Fibroblast of mammary gland (primary cell): ENCODE measurements around the gene NINJ2.

Experiments
- DNase-seq: peaks from one replicate; pipeline ENCODE4 v3.0.0-alpha.2; 2010; ENCODE audit warnings: low read depth
- H3K4me3 ChIP-seq: 2 replicates; pipeline ENCODE4 v1.5.1; 2011; ENCODE audit warnings: low read depth, mild to moderate bottlenecking, low read length, moderate library complexity; ENCODE audit not compliant: control insufficient read depth
- CTCF ChIP-seq: conservative IDR thresholded peaks from 2 replicates; pipeline ENCODE4 v1.5.1; 2011; ENCODE audit warnings: low read depth, low read length, inconsistent platforms; ENCODE audit not compliant: control insufficient read depth, insufficient read depth

NINJ2 gene

GRCh38 chr12:625998-626397, 37.2 kb downstream of the NINJ2 start:
- H3K4me3 ChIP-seq, result no peak overlapping the region
- no peak for TF ChIP-seq CTCF
- no peak for DNase-seq

- no peak overlapping the region for H3K4me3 ChIP-seq
- no peak for DNase-seq
- TF ChIP-seq CTCF, result no peak
These were observed 39.3 kb downstream of the NINJ2 start for GRCh38 chr12:623865-624372.

GRCh38 chr12:623172-623864, 39.9 kb downstream of the NINJ2 start:
- no peak overlapping the region for H3K4me3 ChIP-seq
- no peak for DNase-seq
- no peak for TF ChIP-seq CTCF

- no peak for TF ChIP-seq CTCF
- no peak for DNase-seq
- H3K4me3 ChIP-seq, result no peak overlapping the region
These were observed 40.8 kb downstream of the NINJ2 start for GRCh38 chr12:622416-622815.

- no peak for DNase-seq
- no peak for TF ChIP-seq CTCF
- H3K4me3 ChIP-seq, result no peak overlapping the region
These were observed 43.9 kb downstream of the NINJ2 start for GRCh38 chr12:619346-619745.

GRCh38 chr12:618605-619004, 44.6 kb downstream of the NINJ2 start:
- TF ChIP-seq CTCF, result no peak
- DNase-seq, result no peak

More at GRCh38 chr12:618605-619004, 44.6 kb downstream of the NINJ2 start:
- H3K4me3 ChIP-seq, result no peak overlapping the region
